ENCODE data around the gene OSBPL7. TPM values are rescaled to one million over a fixed set of nuclear protein-coding genes. Genes with fewer than 3 reads are reported as not detected.

The OSBPL7 gene
- polyA plus RNA-seq, 3 donors = 1.6 to 17.3 (median 1.6) TPM

GRCh38 chr17:47857551-47858455, 36.2 kb upstream of the OSBPL7 start:
- Histone ChIP-seq H3K4me1 (ENCODE audit: control insufficient read depth in 1 of 2, insufficient read depth in 2 of 2, low read length in 2 of 2) (no peaks in the 10 kb centered on the region), H3K4me3 (replicated peaks in 1 of 3; ENCODE audit: low read depth in 2 of 3, low read length in 3 of 3) (no peak overlapping the region), H3K27me3 (ENCODE audit: control insufficient read depth in 2 of 2, insufficient read depth in 2 of 2, low read length in 2 of 2) (peaks cover 23 to 32% of the 10 kb centered on the region in 2 donors), H3K4me2 (replicated peaks; ENCODE audit: extremely low read depth, low read length, poor library complexity, severe bottlenecking) (no peak overlapping the region), H3K27ac (ENCODE audit: low read depth in 1 of 2, low read length in 2 of 2) (no peak overlapping the region), H4K20me1 (ENCODE audit: insufficient read depth, low read length) (no peaks in the 10 kb centered on the region), H2AFZ (ENCODE audit: insufficient read depth, low read depth, low read length, poor library complexity, severe bottlenecking) (no peak overlapping the region), H3K79me2 (ENCODE audit: insufficient read depth, low read length) (no peaks in the 10 kb centered on the region), H3K9ac (ENCODE audit: insufficient read depth, low read length, poor library complexity, severe bottlenecking) (no peak overlapping the region), H3K9me3 (replicated peaks in 1 of 2; ENCODE audit: control insufficient read depth in 1 of 2, insufficient read depth in 1 of 2, low read length in 2 of 2) (no peaks in the 10 kb centered on the region), H3K36me3 (replicated peaks in 1 of 2; ENCODE audit: control insufficient read depth in 1 of 2, insufficient read depth in 2 of 2, low read length in 2 of 2) (no peaks in the 10 kb centered on the region)
- Mint-ChIP-seq H3K27ac (no peak overlapping the region), H3K9me3 (peaks cover 0 to 6% (median 2%) of the 10 kb centered on the region in 7 donors), H3K4me3 (peak overlapping the region in 1 of 2 donors; percentile 46), H3K36me3 (no peaks in the 10 kb centered on the region), H3K27me3 (ENCODE audit: low read depth in 3 of 3) (peaks cover 28 to 46% (median 39%) of the 10 kb centered on the region in 3 donors), H3K4me1 (peaks cover 6% of the 10 kb centered on the region)
- no peak for TF ChIP-seq CTCF (IDR thresholded peaks at IDR 0.05)
- intact Hi-C loops (cut with micrococcal nuclease) = no loop called here
- WGBS (ENCODE audit: insufficient coverage) = 21% methylated on average over 9 of the region's 16 CpGs
- no peak for DNase-seq

GRCh38 chr17:47856830-47857229, 35.2 kb upstream of the OSBPL7 start:
- Histone ChIP-seq H2AFZ (ENCODE audit: insufficient read depth, low read depth, low read length, poor library complexity, severe bottlenecking) (no peak overlapping the region), H3K4me2 (replicated peaks; ENCODE audit: extremely low read depth, low read length, poor library complexity, severe bottlenecking) (no peak overlapping the region), H3K9ac (ENCODE audit: insufficient read depth, low read length, poor library complexity, severe bottlenecking) (no peak overlapping the region), H3K27me3 (ENCODE audit: control insufficient read depth in 2 of 2, insufficient read depth in 2 of 2, low read length in 2 of 2) (peaks cover 33 to 42% of the 10 kb centered on the region in 2 donors), H3K4me1 (ENCODE audit: control insufficient read depth in 1 of 2, insufficient read depth in 2 of 2, low read length in 2 of 2) (peaks cover 0 to 5% of the 10 kb centered on the region in 2 donors), H3K36me3 (replicated peaks in 1 of 2; ENCODE audit: control insufficient read depth in 1 of 2, insufficient read depth in 2 of 2, low read length in 2 of 2) (no peaks in the 10 kb centered on the region), H3K4me3 (replicated peaks in 1 of 3; ENCODE audit: low read depth in 2 of 3, low read length in 3 of 3) (no peak overlapping the region), H3K27ac (ENCODE audit: low read depth in 1 of 2, low read length in 2 of 2) (no peak overlapping the region), H3K9me3 (replicated peaks in 1 of 2; ENCODE audit: control insufficient read depth in 1 of 2, insufficient read depth in 1 of 2, low read length in 2 of 2) (peaks cover 0 to 8% of the 10 kb centered on the region in 2 donors), H3K79me2 (ENCODE audit: insufficient read depth, low read length) (no peaks in the 10 kb centered on the region), H4K20me1 (ENCODE audit: insufficient read depth, low read length) (no peaks in the 10 kb centered on the region)
- no peak overlapping the region for H3K4me3 Mint-ChIP-seq
- H3K36me3 Mint-ChIP-seq = peaks cover 0 to 7% of the 10 kb centered on the region in 2 donors
- H3K27me3 Mint-ChIP-seq (ENCODE audit: low read depth in 3 of 3) = peaks cover 38 to 52% (median 49%) of the 10 kb centered on the region in 3 donors
- peaks cover 13% of the 10 kb centered on the region for H3K4me1 Mint-ChIP-seq
- intact Hi-C loops (cut with micrococcal nuclease) = no loop called here
- H3K9me3 Mint-ChIP-seq = peaks cover 0 to 11% (median 7%) of the 10 kb centered on the region in 7 donors
- DNase-seq = no peak
- TF ChIP-seq CTCF (IDR thresholded peaks at IDR 0.05) = no peak
- peak overlapping the region in 2 of 7 donors; percentile 21 to 26 for H3K27ac Mint-ChIP-seq
